HG02759 (cell line): ENCODE measurements around the gene KIRREL3.

Experiments used
- ATAC-seq: cut with Tn5 transposase; IDR thresholded peaks from one replicate; pipeline ENCODE4 v1.9.1; 2021; ENCODE audit warnings: mild to moderate bottlenecking, moderate library complexity; ENCODE audit not compliant: unreplicated experiment

Gene KIRREL3

DNA sequence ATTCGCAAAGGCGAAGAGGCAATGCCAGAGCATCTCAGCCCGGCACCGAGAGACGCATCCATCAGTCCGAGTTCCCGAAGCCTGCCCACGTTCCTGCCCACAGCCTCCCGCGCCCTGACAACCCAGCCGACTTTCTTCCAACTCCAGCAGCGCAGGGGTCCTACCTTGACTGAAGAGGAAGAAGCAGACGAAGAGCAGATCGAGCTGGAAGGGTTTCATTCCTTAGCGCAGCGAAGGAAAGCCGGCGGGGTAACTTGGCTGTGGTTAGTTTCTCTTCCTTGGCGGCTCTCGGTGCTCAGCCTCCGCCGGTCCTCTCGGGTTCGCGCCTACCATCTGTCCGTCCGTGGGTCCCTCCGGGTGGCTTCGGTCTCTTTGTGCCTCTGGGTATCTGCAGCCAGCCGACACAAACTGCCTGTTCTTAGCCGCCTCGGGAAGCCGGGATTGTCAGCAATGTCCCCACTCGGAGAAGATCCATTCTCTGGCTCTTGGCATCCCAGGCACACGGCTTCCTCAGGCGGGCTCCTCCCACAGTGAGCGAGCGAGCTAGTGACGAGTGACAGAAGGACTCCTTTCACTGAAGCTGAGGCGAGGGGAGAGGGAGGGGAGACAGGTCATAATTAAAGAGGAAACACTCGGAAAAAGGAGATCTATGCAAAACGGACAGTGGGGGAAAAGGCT, at the start of gene KIRREL3:
Gene KIRREL3 (minus strand): TSS at position 480 of the 678 bp plus-strand sequence.
- no peak for ATAC-seq

DNA sequence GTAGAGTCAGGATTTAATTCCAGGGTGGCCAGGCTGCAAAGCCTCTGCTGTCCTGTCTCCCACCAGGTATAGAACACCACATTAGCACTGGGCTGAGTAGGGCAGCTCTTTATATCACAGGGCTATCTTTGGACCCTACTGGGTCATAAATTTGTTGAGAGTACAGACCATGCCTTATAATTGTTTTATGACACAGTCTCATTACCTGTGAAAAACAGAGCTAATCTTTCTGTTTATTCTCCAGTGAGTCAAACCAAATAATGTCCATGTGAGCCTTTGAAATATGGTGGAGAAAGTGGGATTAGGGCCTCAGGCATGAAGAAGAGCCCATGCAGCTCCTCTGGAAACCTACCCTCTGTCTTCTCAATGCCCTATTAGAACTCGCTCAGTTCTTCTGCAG, 49.6 kb upstream of the KIRREL3 start:
- no peak for ATAC-seq

DNA sequence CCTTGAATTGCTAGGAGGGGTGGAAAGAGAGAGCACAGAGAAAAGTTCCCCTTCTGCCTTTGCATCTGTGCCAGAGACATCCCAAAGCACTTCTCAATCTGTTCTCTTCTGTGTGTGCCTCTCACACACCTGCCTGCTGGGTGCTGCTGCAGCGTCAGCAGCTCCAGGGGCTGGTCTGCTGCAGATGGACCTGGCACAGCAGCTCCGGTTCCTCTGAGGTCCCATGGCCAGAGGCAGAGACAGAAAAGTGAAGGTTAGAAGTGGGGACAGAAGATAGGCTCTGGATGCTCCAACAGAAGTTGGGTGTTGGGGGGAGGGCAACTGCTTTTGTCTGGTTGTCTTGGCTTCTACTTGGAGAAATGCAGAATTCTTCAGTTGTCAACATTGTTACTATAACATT, 48.9 kb upstream of the KIRREL3 start:
- no peak for ATAC-seq

DNA sequence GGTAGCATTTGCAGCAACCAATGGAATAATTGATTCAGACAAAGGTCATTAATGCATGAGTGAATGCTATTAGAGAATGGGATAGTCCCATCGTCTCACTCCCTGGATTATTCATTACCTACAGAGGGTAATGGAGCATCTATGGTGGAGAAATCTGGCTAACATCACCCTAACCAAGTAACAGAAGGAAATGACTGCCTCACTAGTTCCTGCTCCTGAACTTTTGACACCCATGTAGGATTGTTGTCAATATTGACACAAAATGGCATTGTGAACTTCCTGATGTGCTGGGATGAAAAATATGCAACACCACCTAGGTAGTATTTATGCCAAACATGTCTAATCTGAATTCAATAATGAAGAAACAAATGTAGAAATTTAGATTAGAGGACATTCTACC, 44.0 kb upstream of the KIRREL3 start:
- no peak for ATAC-seq

DNA sequence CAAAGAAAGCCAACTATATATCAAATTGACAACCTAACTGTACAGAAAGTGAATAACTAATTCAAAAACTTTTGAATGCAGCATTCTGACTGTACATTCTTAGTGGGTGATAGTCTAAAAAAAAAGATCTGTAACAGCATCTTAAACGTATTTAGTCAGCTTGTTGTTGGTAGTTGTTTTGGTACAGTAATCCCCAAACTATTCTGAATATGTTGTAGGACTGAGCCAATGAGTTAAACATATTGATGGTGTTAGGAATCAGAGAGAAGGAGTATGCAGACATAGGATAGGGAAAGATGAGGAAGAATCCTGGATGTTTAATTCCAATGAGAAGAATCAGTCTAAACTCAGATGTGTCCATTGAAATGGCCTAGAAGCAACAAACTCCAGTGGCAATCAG, 41.9 kb upstream of the KIRREL3 start:
- ATAC-seq, result no peak

DNA sequence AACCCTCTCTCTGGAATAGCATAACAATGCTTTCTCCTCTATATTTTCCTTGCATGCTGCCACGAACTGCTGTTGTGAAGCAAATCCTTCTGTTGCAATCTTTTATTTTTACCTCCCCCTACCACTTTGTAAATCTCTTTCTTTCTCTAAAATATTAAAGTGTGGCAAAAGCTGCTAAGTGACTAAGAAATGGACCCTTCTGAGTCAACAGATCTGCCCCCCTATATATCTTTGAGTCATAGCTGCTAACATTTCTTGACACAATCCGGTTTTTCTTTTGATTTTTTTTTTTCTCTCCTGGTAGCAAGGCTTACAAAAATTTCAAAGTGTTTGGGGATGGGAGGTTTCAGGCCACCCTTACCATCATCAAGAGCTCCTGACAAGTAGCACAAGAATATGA, 39.0 kb upstream of the KIRREL3 start:
- ATAC-seq, result no peak

DNA sequence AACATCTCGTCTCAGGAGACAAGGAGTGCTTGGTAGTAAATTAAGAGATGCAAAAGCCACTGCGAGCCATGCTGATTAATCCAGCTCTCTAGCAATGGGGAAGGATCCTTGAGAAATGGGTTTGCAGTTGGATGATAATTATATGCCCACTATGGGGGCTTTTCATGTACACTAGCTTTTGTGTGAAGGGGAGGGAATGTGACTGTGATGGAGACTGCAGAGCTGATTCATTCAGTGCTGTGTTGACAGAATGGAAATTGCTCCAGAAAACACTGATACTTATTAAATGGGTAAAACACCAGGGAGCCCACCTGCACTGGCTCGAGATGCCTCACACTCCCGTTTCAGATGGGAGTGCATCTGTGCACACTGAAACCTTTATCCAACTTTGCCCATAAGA, 37.0 kb upstream of the KIRREL3 start:
- no peak for ATAC-seq

DNA sequence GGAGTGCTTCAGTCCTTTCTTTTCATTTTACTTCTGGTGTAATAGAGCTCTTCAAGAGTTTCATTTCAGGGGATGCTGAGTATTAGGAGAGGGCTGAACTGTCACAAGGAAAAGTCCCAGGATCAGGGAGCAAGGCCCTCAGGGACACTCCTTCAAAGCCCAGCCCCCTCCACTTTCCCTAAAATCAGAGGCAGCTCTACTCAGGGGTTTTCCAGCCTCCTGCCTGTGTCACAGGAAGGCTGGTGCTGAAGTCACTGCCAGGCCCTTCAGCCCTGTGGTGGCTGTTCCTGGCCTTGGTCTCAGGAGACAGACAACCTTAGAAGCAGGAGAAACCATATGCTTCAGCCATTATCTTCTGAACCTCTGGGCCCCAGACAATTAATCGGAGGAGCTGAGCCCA, 36.4 kb upstream of the KIRREL3 start:
- ATAC-seq, result no peak

DNA sequence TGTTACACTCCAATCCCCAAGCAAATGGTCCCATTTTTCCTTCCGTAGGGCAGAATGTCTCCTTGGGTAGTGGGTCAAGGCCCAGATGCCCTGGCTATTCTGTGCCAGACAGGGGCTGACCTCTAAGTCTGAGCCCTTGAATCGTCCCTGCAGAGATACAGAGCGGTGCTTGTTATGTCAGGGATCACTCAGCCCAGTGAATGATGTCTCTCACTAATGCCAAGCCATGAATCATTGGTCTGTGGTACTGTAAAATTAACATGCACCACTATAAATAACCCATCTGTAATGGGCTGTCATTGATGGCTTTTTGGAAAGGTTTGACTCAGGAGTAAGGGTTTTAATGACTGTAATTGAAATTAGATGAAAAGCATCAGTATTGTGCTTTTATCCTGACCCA, 35.3 kb upstream of the KIRREL3 start:
- ATAC-seq, result no peak

DNA sequence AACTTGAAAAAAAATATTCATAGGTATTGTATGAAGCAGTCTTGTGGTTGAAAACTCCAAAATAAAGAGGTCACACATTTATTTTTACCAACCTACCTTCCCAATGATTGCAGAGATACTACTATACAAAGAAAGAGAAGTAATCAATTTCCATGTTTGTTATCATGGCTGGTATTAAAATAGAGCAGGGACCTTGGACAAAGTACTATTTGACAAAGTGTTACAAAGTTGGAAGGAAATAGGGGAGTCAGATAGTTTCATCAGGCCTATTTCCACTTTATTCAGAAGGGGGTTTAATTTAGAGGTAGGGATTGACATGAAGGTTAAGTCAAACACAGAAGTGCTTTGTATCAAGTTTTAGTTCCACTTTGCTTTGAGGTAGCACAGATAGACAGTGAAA, 34.4 kb upstream of the KIRREL3 start:
- ATAC-seq, result no peak

DNA sequence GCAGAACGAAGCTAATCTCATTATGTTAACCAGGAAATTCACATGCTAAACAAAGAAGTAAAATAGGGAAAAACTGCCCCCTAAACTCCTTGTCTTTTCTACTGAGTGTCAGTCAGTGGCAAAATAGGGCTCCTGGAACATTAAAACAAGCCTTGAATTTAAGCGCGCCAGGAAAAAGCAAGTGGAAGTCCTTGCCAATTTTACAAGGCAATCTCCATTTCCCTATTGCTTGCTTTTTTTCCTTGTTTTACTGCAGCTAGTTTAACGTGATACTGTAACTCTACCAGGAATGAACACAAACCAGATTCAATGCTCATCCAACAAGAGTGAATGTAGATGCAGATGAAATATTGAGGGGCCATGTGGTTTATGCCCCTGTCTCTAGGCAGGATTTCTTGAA, 28.1 kb upstream of the KIRREL3 start:
- no peak for ATAC-seq

DNA sequence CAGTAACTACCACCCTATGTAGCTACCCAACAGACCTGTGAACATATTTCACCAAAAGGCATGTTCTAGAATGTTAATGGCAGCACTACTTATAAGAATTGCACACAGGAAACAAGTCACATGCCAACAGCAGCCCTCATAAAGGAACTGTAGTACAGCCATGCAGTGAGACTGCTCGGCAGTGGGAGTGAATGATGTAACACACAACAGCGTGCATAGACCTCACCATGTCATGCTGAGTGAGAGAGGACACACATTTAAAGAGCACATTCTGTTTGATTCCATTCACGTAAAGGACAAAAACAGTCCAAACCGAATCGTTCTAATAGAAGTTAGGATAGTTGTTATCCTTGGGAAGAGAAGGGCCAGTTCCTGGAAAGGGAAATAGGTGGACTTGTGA, 27.2 kb upstream of the KIRREL3 start:
- ATAC-seq, result no peak

DNA sequence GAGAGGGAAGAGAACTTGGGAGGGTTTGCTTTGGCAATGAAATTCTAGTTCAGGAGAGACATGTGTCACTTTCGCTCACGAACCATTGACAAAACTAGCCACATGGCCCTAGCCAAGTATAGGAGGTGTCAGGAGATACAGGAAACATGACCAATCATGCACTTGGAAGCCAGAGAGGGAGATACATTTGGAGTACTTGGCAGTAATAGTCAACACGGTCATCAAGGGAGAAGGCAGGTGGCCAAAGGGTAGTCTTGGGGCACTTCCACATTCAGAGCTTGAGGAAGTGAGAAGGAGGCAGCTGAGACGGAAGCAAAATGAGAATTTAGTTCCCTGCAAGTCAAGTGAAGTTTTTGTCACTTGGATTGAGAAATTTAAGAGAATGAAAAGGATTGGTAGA, 26.4 kb upstream of the KIRREL3 start:
- no peak for ATAC-seq

DNA sequence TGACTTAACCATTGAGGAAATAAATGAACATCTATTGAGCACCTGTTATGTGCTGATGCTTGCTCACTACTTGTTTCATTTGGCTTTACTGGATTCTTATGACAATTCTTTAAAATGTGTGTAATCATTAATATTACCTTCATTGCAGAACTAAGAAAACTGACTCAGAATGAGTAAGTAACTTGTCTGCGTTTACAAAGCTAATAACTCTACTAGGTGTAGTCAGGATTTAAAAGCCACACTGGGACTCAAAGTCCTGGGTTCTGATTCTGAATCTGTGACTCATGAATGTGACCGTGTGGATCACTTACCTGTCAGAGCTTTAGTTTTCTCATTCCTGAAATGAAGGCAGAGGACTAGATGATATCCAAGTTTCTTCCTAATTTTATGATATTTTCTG, 23.4 kb upstream of the KIRREL3 start:
- ATAC-seq, result no peak

DNA sequence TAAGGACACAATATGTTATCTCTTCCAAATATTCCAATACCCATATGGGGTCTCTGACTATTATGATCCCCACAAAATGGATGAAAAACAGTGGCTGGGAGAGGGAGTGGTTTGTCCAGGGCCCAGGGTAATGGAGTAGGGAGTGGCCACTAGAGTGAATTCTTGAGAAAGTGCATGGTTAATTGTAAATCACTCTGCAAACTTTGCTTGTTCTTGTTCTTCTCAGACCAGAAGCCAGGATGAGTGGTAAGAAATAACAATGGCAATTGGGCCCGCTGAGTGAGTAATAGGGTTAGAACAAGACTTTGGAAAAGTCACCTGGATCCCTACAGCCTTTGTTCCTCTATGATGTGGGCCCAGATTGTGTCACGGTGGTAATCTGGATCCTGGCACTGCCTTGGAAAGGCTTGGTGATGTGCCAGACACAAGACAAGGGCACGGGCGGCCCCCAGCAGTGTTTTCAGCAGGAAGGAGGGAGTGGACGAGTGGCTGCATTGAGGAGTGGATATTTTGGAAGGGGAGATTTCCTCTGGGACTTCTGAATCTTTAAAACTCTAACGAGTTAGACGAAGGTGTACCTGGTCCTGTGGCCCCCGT, 18.2 kb upstream of the KIRREL3 start:
- no peak for ATAC-seq

DNA sequence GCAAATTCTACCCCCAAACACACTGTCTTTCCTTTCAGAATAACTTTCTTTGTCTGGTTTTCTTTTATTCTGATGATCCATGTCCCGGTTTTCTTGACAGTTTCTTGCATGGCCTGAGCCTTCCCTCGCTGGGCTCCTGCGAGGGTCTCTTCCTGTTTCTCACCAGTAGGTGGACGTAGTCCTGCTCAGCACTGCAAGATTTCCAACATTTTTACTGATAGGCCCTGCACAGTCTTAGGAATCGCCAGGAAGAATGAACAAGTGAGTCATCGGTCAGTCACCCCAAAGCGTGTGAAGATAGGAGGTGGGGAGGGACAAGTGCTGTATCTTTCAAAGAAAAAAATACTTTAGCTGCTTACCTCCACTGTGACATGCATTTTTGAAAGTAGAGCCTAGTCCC, 16.9 kb upstream of the KIRREL3 start:
- no peak for ATAC-seq

DNA sequence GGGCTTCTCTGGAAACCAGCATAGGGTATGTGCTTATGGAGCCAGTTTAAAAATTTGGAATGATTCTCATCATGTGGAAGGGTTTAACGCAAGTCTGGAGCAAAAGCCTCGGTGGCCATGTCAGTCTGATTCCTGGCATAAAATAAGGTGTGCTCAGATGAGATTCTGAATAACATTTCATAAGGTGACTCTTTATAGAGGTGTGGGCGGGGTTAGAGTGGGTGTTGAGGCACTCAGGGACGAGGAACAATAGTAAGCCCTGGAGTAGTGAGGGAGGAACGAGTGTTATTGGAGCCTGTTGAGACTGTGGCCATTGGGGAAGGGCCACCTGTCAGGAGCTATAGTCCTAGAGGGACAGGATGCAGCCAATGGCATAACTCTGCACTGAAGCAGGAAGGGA, 13.0 kb upstream of the KIRREL3 start:
- no peak for ATAC-seq

DNA sequence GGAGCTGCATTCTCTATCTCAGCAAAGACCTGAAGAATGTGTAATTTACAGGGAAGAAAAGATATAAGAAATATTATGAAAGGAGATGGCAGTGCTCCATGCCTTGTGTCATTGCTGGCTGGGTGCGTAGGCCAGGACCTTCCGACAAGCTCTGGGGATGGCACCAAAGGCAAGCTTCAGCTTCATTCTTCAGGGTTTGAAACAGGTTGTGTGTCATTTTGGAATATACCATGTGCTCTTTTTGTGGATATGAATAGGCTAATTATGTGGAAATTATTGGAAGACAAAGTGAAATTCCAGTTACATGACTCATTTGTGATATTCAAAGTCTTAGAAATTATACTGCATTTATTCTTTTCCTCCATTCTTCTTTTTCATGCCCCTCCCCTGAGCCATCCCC, 5.7 kb upstream of the KIRREL3 start:
- no peak for ATAC-seq

DNA sequence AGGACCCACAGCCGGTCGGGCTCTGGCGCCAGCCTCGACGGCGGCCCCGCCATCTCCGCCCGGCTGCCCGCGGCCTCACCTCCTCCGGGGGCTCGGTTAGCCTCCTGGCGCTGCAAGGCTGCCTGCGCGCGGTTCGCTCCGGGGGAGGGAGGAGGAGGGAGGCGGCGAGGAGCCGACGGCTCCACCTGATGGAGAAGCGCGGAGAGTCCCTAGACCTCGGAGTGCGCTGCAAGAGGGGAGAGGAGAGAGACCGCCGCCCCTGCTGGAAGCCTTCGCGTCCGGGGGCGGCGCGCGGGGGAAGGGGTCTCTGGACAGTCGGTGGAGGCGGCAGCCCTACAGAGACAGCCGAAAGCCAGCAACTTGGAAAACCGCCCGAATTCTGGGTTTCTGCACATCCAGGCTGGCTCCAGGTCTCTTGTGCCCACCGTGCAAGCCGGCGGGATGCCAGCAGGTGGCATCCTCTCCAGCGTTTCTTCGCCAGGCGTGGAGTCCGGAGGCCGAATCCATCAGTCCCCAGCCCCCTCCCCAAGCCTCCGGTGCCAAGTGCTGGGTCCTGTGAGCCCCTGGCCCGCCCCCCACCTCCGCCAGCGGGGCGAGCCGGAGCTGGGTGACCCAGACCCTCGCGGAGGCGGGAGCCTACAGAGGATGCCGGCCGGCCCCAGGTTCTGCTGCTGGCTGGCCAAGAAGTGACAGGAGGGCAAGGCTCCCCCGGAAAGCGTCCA, 2.9 kb upstream of the KIRREL3 start:
- peak; percentile 51 for ATAC-seq

DNA sequence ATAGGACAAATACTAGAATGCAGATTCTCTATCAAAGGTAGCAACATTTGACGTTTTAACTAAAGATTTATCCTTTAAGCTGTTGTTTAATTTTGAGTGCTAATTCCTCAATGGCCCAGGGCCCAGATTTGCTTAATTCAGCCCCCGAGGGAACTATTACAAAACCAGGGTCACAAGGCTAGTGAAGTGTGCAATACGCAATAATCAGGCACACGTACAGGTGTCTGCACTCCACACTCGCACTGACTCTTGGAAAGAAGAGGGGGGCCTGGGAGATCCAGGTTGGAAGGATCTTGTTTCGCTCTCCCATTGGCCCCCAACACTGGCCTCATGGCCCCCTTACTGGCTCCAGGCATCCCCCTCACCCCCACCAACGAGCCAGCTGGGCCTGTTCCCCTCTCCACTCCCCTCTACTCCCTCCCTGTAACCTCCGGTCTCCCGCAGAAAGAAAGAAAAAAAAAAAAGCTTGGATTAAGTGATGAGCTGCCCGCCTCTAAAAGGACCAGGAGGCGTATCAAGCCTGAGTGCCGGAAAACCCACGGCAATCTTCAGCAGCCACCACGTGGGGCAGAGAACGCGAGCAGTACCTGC, 2.2 kb upstream of the KIRREL3 start:
- ATAC-seq, result no peak

DNA sequence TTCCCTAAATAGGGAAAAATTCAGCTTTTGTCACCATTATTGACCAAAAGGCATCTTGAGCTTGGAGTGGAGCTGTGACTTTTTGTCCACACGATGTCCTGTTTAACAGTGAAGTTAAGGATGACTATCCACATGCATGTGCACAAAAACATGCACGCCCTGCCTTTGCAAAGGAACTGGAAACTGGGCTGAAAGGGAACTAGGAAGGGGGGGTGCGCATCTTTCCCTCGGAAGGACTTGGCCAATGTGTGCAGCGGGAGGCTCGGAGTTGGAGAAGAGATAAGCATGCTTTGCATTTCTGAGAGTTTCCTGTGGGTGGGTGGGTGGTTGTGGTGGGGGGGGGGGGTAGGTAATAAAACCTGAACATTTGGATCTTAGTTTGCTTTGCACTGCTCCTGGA, 411 bp upstream of the KIRREL3 start:
- ATAC-seq, result no peak

DNA sequence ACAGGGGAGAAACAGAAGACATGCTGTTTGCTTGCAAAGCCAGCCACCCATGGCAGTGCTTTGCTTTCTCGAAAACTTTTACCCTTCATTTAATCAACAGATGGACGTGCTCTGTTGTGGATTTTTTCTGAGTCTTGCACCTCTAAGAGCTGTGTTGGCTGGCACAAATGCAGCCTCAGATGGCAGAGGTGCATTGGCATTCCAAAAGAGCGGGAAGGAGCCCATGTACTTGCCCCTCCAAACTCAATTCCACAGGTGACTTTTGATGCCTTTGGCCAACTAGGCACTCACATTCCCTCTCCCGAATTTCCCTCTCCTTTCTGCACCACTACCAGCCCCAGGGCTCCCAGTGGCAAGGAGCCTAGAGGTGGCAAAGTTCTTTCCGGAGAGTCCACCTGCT, 1.2 kb downstream of the KIRREL3 start:
- ATAC-seq, result no peak
